NCI-H1436 treated with DMSO at 0.1 percent for 48 hours (cell line): ENCODE results near the gene EFR3B.
A peak's percentile ranks its signal among the peaks of the same experiment; 100 is the strongest.

Experiments
- DNase-seq: peaks from one replicate; lab custom pipeline; 2025; lab: John Stamatoyannopoulos, UW

The EFR3B gene

GRCh38 chr2:25035537-25036220 is 6.2 kb upstream of the EFR3B start:
- no peak for DNase-seq

DNA sequence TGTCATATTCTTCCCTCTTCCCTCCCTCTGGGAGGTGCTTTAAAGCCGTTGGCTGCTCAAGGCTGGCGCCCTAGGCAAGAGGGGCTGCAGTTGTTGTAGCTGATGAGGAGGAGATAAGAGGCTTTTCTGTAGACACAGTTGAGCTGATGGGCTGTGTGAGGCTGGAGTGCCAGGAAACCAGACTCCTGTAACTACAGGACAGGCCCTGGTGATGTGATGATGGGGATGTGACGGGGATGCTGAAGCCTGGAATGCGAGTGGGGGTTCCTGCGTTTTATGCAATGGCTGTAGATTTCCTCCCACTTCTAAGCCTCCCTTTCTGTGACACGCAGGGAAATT is 5.7 kb upstream of the EFR3B start:
- DNase-seq = no peak

GRCh38 chr2:25039126-25039525 is 2.8 kb upstream of the EFR3B start:
- no peak for DNase-seq

DNA sequence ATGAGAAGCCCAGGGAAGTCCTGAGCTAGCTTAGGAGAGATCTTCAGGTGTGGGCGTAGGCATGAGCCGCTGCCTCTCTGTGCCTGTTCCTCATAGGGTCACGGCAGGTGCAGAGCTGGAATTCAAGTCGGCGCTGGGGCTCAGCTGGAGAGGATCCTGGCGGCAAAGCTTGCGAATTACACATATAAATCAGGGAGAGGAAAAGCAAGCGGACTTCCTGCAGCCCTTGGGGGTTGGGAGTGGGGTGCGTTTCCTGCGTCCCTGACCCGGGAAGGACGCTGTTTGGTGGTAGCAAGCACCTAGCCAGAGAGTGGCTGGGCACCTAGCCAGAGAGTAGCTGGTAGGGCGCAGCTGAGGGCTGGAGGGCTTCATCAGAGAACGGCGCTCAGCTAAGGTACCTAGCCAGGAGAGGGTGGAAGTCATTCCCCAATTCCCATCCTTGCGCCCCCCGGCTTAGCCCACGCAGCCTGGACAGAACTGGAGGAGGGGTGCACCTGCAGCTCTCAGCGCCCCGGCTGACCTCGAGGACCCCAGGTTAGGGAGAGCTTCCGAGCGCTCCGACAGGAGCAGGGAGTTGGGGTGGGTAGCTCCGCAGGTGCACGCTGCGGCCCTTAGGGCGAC is 459 bp upstream of the EFR3B start:
- peak; percentile 41 for DNase-seq

DNA sequence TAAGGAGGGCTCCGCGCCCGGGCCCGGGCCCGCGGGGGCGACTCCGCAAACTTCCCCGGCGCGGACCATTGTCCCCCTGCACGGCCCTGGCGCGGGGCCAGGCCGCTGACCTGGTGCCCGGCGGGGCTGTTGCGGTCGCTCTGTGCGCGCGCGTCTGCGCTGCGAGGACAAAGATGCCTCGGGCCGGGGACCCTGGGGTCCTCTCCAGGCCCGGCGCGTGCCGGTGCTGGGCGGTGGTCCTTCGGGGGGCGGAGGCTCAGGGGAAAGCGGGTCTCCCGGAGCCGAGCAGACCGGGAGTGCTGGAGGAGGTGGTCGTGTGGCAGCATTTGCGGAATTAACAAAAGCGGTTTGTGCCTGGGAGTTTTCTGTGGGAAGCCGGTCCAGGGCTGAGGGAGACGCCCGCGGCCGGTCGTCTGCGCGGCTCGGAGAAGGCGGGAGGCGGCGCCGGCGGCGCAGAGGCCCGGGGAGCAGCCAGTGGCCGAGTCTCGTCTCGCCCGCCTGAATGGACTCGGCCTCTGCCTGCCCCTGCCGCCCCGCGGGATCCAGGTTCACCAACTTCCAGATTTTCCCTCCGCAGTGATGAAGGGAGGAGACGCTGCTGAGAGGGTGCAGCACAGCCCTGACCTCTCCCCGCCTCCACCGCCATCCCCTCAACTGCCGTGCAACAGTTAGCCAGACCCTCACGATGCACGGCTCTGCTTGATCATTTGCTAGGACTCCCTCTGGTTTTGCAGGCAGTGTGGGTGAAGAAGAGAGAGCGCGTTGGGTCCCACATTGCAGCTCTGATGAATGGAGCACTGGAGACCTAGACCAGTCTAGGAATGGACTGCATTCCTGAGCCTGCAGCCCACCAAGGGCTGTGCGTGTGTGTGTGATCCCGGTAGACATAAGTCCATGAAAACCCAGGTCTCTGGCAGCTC is 705 bp downstream of the EFR3B start:
- DNase-seq = no peak

GRCh38 chr2:25043241-25043867 is 1.5 kb downstream of the EFR3B start:
- DNase-seq = no peak

DNA sequence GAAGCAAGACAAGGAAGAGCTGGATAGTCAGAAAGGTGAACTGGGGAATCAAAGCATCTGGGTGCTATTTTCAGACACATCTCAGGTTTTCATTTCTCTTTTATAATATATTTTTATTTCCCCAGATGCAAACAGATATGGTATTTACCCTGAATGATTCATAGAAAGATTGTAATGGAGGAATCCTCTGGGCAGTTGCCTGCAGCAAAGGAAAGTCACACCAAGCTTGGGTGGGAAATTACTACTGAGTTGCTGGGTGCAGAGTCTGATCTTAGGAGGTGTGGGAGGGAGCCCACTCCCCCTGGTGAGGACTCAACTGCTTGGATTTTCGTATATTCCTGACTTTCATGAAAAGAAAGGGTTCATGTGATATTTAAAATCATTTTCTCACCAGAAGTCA is 2.1 kb downstream of the EFR3B start:
- DNase-seq = no peak

- no peak for DNase-seq
Observed at GRCh38 chr2:25044990-25045389, 3.1 kb downstream of the EFR3B start.

DNA sequence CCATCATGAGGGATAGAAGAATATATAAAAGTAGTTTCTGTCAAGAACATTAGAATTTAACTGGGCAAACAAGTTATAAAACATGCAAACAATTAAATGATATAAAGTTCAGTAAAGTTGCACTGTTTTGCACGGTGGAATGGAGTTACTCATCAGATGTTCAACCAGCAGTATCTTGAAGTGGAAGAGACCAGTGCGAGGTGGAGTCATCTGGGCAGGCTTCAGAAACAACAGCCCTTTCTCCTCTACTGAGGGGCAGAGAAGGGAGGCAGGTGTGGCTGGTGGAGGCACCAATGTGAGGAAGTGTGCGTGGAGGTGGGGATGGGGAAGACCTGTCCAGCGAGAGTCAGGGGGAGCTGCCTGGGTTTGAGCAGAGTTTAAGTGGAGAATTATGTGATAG is 7.5 kb downstream of the EFR3B start:
- no peak for DNase-seq

- no peak for DNase-seq
Observed at GRCh38 chr2:25050128-25050527, 8.3 kb downstream of the EFR3B start.

DNA sequence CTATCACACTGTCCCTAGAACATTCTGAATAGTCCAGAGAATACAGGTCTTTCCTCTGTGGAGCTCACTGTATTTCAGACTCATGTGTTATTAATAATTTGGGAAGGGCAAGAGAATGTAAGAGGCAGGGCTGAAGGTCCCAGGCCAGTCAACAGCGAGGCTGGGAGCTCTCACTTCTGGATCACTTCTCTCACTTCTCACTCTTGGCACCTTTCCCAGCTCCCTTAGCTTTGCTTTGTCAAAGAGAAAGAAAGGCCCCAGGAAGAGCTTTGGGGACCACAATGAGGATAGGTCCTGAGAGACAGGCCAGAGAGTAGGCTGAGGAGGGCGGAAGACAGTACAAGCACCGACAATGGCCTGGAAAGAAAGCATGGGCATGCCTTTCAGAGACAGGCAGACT is 11.2 kb downstream of the EFR3B start:
- DNase-seq = no peak

DNA sequence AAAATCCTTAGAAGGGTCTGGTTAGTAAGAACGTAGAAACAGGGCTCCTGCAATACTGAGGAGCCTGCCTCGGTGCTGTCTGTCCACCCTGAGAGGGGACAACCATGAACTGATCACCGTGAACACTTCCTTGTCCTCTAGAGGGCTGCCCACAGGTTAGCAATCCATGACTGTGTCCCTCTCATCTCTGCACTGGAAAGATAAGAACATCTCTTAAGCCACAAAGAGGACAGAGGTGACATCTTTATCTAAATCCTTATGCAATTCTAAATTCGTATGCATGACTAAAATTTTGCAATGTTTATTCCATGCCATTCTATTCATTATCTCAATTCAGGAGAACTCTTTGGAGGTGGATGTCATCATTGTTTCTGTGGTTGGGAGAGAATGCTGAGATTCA is 12.8 kb downstream of the EFR3B start:
- DNase-seq = no peak

- no peak for DNase-seq
Observed at GRCh38 chr2:25055376-25055920, 13.6 kb downstream of the EFR3B start.

DNA sequence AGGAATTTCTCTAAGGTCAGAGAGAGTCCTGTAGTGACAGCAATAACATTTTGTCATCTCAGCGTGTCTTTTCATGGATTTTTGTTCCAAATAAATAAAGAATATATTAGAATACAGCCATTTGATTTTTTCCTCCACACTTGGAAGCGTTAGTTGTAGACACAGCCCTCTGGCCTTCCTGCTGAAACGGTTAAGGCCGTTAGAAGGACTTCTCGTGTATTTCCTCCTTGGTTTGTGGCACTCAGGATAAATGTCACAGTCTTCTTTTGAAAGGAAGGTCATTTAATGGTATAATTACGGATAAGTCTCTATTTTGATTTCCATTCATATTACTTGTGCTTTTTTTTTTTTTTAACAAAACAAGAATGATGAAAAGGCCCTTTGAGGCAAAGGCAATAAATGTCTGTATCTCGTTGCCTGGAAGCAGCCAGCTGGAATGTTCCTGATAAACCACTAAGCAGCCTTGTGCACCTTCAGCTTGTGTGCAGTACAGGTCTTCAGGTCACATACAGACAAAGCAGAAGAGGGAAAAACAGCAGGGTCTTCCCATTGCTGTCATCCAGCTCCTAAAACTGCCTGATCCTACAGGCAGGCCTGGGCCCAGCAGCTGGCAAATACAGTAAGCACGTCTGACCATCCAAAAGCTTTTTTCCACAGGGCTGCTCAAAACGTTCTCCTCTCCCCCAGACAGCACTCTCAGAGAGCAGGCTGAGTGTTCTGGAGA is 14.4 kb downstream of the EFR3B start:
- no peak for DNase-seq

GRCh38 chr2:25062511-25062917 is 20.6 kb downstream of the EFR3B start:
- no peak for DNase-seq

DNA sequence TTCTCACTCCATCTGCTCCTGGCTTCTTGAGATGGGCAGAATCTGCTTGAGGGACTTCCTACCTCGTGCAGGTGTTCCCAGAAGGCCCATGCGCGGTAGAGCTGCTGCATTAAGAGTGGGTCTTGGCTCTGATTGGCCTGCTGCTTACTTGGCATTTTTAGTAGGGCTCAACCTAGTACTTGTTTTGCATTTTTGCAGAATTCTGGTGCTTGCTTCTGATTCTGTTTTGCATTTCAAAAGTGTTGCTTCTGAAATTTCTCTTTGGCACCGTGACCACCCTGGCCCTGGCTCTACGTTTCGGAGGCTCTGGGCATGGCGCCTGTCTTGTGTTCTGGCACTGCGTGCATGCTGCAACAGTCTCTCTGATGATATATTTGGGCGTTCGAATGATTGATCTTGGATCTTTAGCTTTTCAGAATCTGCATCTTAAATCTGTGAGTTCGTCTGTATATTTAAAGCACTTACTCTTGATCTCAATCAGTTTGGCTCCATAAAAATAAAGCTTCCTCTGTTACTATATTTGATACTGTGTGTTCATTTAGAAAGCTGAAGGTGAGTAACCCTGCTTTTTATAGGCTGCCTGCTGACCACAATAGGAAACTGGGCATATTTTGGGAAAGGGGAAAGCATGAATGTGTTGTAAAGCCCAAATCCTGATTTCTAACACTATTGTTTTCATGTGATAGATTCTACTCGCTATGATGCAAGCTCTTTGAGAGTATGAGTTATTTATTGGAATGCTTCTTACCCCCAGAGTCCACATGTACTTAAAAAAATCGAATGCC is 22.2 kb downstream of the EFR3B start:
- no peak for DNase-seq

GRCh38 chr2:25065768-25066167 is 23.9 kb downstream of the EFR3B start:
- no peak for DNase-seq

GRCh38 chr2:25066455-25066854 is 24.6 kb downstream of the EFR3B start:
- DNase-seq = no peak

GRCh38 chr2:25068217-25068616 is 26.3 kb downstream of the EFR3B start:
- DNase-seq = no peak

- no peak for DNase-seq
Observed at GRCh38 chr2:25071966-25072365, 30.1 kb downstream of the EFR3B start.

GRCh38 chr2:25072606-25073005 is 30.7 kb downstream of the EFR3B start:
- DNase-seq = no peak
